ENCODE data around the gene SLC7A8. TPM values are rescaled to one million over a fixed set of nuclear protein-coding genes. Genes with fewer than 3 reads are reported as not detected.

Gene SLC7A8
- total RNA-seq, 1 donor from 2014 or later: 56.5 TPM

DNA sequence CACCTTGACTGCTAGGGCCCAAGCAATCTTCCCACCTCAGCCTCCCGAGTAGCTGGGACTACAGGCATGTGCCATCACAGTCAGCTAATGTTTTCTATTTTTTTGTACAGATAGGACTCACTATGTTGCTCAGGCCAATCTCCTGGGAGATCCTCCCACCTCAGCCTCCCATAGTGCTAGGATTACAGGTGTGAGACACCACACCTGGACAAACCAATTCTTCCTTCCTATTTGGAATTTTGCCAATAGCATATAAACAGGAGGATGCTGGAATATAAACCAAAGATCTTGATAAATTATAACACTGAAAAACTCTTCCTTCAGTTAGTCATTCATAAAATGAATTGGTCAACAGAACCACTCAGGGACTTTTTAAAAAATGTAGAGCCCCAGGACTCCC lies 96.9 kb downstream of the SLC7A8 start:
- no peaks in the 10 kb centered on the region for H3K4me1 ChIP-seq
- TF ChIP-seq EZH2phosphoT487 (IDR thresholded peaks at IDR 0.05) (no peak), EZH2 (IDR thresholded peaks at IDR 0.05) (no peak)
- TF ChIP-seq, protein P1, sequence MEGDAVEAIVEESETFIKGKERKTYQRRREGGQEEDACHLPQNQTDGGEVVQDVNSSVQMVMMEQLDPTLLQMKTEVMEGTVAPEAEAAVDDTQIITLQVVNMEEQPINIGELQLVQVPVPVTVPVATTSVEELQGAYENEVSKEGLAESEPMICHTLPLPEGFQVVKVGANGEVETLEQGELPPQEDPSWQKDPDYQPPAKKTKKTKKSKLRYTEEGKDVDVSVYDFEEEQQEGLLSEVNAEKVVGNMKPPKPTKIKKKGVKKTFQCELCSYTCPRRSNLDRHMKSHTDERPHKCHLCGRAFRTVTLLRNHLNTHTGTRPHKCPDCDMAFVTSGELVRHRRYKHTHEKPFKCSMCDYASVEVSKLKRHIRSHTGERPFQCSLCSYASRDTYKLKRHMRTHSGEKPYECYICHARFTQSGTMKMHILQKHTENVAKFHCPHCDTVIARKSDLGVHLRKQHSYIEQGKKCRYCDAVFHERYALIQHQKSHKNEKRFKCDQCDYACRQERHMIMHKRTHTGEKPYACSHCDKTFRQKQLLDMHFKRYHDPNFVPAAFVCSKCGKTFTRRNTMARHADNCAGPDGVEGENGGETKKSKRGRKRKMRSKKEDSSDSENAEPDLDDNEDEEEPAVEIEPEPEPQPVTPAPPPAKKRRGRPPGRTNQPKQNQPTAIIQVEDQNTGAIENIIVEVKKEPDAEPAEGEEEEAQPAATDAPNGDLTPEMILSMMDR (IDR thresholded peaks at IDR 0.05): no peak
- H3K9ac ChIP-seq: no peak overlapping the region
- no peak overlapping the region for H3K4me2 ChIP-seq
- no peaks in the 10 kb centered on the region for H3K27me3 ChIP-seq
- H3K36me3 Mint-ChIP-seq: peaks cover 17% of the 10 kb centered on the region
- no peaks in the 10 kb centered on the region for H3K9me3 ChIP-seq (ENCODE audit: low read depth)
- H3K9me3 Mint-ChIP-seq: no peaks in the 10 kb centered on the region
- H2AFZ ChIP-seq (replicated peaks): no peak overlapping the region
- H3K36me3 ChIP-seq: peaks cover 51% of the 10 kb centered on the region
- no peak overlapping the region for H3K4me3 ChIP-seq
- no peaks in the 10 kb centered on the region for H3K4me1 Mint-ChIP-seq
- peaks cover 47% of the 10 kb centered on the region for H4K20me1 ChIP-seq (ENCODE audit: low read depth)
- H3K79me2 ChIP-seq (ENCODE audit: low read depth): peaks cover 67% of the 10 kb centered on the region
- H3F3A ChIP-seq (ENCODE audit: low read depth): peaks cover 16% of the 10 kb centered on the region
- DNase-seq (ENCODE audit: low spot score): no peak
- no peak overlapping the region for H3K4me3 Mint-ChIP-seq
- no peak overlapping the region for H3K27ac ChIP-seq
- H3K27me3 Mint-ChIP-seq (ENCODE audit: insufficient read depth, low read depth): no peaks in the 10 kb centered on the region
- no peak overlapping the region for H3K27ac Mint-ChIP-seq

DNA sequence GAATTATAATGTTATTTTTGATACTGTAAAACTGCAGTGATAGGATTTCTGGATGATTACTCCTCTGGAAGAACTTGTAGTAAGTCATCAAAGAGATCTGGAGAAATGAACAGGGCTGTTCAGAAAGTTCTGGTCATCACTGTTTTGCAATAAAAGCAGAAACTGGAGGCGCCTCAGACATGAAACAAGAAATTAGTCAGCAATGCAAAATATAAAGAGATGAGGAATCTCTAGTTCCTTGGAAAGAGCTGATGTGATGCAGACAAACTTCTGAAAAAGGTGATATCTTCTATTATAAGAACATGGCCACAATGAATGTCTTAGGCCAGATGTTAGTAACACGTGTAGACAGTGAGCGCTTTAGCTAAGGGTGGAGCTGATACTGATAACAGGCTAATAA lies 98.0 kb downstream of the SLC7A8 start:
- no peaks in the 10 kb centered on the region for H3K4me1 ChIP-seq
- H3K27ac ChIP-seq: no peak overlapping the region
- H3K79me2 ChIP-seq (ENCODE audit: low read depth): peaks cover 56% of the 10 kb centered on the region
- peaks cover 37% of the 10 kb centered on the region for H4K20me1 ChIP-seq (ENCODE audit: low read depth)
- Mint-ChIP-seq H3K9me3 (no peaks in the 10 kb centered on the region), H3K4me1 (no peaks in the 10 kb centered on the region), H3K4me3 (no peak overlapping the region), H3K36me3 (peaks cover 18% of the 10 kb centered on the region), H3K27ac (no peak overlapping the region), H3K27me3 (ENCODE audit: insufficient read depth, low read depth) (no peaks in the 10 kb centered on the region)
- no peaks in the 10 kb centered on the region for H3K9me3 ChIP-seq (ENCODE audit: low read depth)
- H3F3A ChIP-seq (ENCODE audit: low read depth): peaks cover 25% of the 10 kb centered on the region
- peaks cover 61% of the 10 kb centered on the region for H3K36me3 ChIP-seq
- H3K4me3 ChIP-seq: no peak overlapping the region
- no peak overlapping the region for H3K4me2 ChIP-seq
- no peak for DNase-seq (ENCODE audit: low spot score)
- no peak overlapping the region for H3K9ac ChIP-seq
- H3K27me3 ChIP-seq: no peaks in the 10 kb centered on the region
- TF ChIP-seq EZH2phosphoT487 (IDR thresholded peaks at IDR 0.05) (no peak), EZH2 (IDR thresholded peaks at IDR 0.05) (no peak)
- TF ChIP-seq, protein P1 (IDR thresholded peaks at IDR 0.05): no peak
- H2AFZ ChIP-seq (replicated peaks): no peak overlapping the region

DNA sequence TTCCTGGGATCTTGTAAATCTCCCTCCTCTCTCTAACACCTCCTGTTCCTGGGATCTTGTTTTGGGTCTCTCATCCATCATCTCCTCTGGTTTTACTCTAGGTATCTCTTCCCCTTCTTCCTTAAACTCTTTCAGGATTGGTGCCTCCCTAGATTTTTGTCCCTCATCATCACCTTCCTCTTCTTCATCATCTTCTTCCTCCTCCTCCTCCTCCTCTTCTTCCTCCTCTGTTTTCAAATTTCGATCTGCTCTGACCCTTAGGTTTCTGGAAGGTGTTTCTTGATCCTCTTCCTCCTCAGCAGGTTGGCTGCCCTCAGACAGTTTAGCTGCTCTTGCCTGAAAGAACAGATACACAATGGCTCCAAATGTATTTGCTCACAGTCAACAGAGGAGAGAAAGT lies 103.0 kb downstream of the SLC7A8 start:
- H3K79me2 ChIP-seq (ENCODE audit: low read depth): peaks cover 32% of the 10 kb centered on the region
- peaks cover 47% of the 10 kb centered on the region for H3K36me3 ChIP-seq
- peaks cover 57% of the 10 kb centered on the region for H3F3A ChIP-seq (ENCODE audit: low read depth)
- peaks cover 21% of the 10 kb centered on the region for H4K20me1 ChIP-seq (ENCODE audit: low read depth)
- H3K4me3 ChIP-seq: no peak overlapping the region
- no peak for DNase-seq (ENCODE audit: low spot score)
- Mint-ChIP-seq H3K9me3 (no peaks in the 10 kb centered on the region), H3K4me1 (no peaks in the 10 kb centered on the region), H3K4me3 (no peak overlapping the region), H3K36me3 (peaks cover 31% of the 10 kb centered on the region), H3K27ac (no peak overlapping the region), H3K27me3 (ENCODE audit: insufficient read depth, low read depth) (no peaks in the 10 kb centered on the region)
- no peaks in the 10 kb centered on the region for H3K9me3 ChIP-seq (ENCODE audit: low read depth)
- no peak overlapping the region for H3K9ac ChIP-seq
- TF ChIP-seq EZH2 (IDR thresholded peaks at IDR 0.05) (no peak), EZH2phosphoT487 (IDR thresholded peaks at IDR 0.05) (no peak)
- TF ChIP-seq, protein P1 (IDR thresholded peaks at IDR 0.05): no peak
- H2AFZ ChIP-seq (replicated peaks): no peak overlapping the region
- H3K27me3 ChIP-seq: no peaks in the 10 kb centered on the region
- H3K4me2 ChIP-seq: no peak overlapping the region
- no peak overlapping the region for H3K27ac ChIP-seq
- no peaks in the 10 kb centered on the region for H3K4me1 ChIP-seq

Measured in neural progenitor cell (in vitro differentiated cells).